Endodermal cell (in vitro differentiated cells): ENCODE results near the gene PHOX2A. TPM values are rescaled to one million over a fixed set of nuclear protein-coding genes. Genes with fewer than 3 reads are reported as not detected.

ENCODE experiments used
- DNase-seq: peaks from one replicate; pipeline ENCODE4 v3.0.0-alpha.2; 2017
- H3K27ac ChIP-seq: 2 replicates; pipeline ENCODE4 v1.5.1; 2013; ENCODE audit warnings: mild to moderate bottlenecking, low read depth, low read length, moderate library complexity
- H3K27me3 ChIP-seq: 2 replicates; pipeline ENCODE4 v1.6.1; 2013; ENCODE audit warnings: mild to moderate bottlenecking, low read length, moderate library complexity; ENCODE audit not compliant: insufficient read depth, control insufficient read depth, poor library complexity, severe bottlenecking
- H3K36me3 ChIP-seq: 2 replicates; pipeline ENCODE4 v1.7.0; 2013; ENCODE audit warnings: mild to moderate bottlenecking, low read length, moderate library complexity; ENCODE audit not compliant: control insufficient read depth, insufficient read depth
- H3K4me1 ChIP-seq: one replicate; pipeline ENCODE4 v1.7.0; 2013; ENCODE audit warnings: low read length; ENCODE audit not compliant: control insufficient read depth, insufficient read depth
- H3K4me3 ChIP-seq: 2 replicates; pipeline ENCODE4 v1.5.1; 2013; ENCODE audit warnings: mild to moderate bottlenecking, low read length, moderate library complexity
- H3K9ac ChIP-seq: 2 replicates; pipeline ENCODE4 v1.6.1; 2013; ENCODE audit warnings: mild to moderate bottlenecking, low read length, moderate library complexity; ENCODE audit not compliant: poor library complexity, severe bottlenecking; ENCODE audit errors: extremely low read depth
- H3K9me3 ChIP-seq: 2 replicates; pipeline ENCODE4 v1.6.1; 2013; ENCODE audit warnings: mild to moderate bottlenecking, low read length, moderate library complexity; ENCODE audit not compliant: control insufficient read depth
- H3K27ac Mint-ChIP-seq: 2 replicates; pipeline ENCODE4 v1.8.0; 2020; ENCODE audit warnings: mixed read lengths
- H3K27me3 Mint-ChIP-seq: 2 replicates; pipeline ENCODE4 v1.8.0; 2021; ENCODE audit warnings: mild to moderate bottlenecking, mixed read lengths; ENCODE audit not compliant: insufficient read depth
- H3K36me3 Mint-ChIP-seq: 2 replicates; pipeline ENCODE4 v1.8.0; 2020; ENCODE audit warnings: low read depth, mixed read lengths
- H3K4me1 Mint-ChIP-seq: 2 replicates; pipeline ENCODE4 v1.8.0; 2020; ENCODE audit warnings: mixed read lengths
- H3K4me3 Mint-ChIP-seq: 2 replicates; pipeline ENCODE4 v1.8.0; 2020; ENCODE audit warnings: mild to moderate bottlenecking, moderate library complexity, mixed read lengths
- H3K9me3 Mint-ChIP-seq: 2 replicates; pipeline ENCODE4 v1.8.0; 2020; ENCODE audit warnings: mild to moderate bottlenecking, mixed read lengths
- CTCF ChIP-seq: fragments of 200-600 bp; sonication (generic); conservative IDR thresholded peaks from 2 replicates; pipeline ENCODE4 v1.5.0; 2021; ENCODE audit warnings: antibody characterized with exemption, mild to moderate bottlenecking
- WGBS, 2 experiments: methylation state at CpG; one replicate each; pipeline versions ENCODE4 v1.1.5 to v1.1.7; 2013; ENCODE audit warnings: missing lambda C conversion rate in 2 of 2, mixed read lengths in 1 of 2; ENCODE audit not compliant: insufficient coverage in 1 of 2, insufficient read length in 1 of 2; 5-methylcytosine and 5-hydroxymethylcytosine counted together
- long read RNA-seq, 4 experiments: library from polyadenylated mRNA in 2 of 4; library from RNA in 1 of 4; library from capped mRNA in 1 of 4; stranded (forward) in 3 of 4; unstranded in 1 of 4; transcript quantifications; one replicate each; pipeline ENCODE4 v2.0.0, GENCODE V29; 2020 to 2021; ENCODE audit warnings: inconsistent platforms in 1 of 4
- polyA plus RNA-seq, 2 experiments: library from polyadenylated mRNA; stranded (reverse); fragments of 50-300 nt; gene quantifications; one replicate each; pipeline ENCODE4 v1.2.3, GENCODE V29; 2013
- total RNA-seq, 2 donors: library from RNA; stranded (reverse); fragmentation: NEBNext Ultra II Directional in 1 of 2; extraction: Animal tissue kit (Norgen Biotek cat#: 25700) in 1 of 2; gene quantifications; 2 replicates in 1 of 2; 3 replicates in 1 of 2; pipeline ENCODE4 v1.2.1, GENCODE V29; 2021

PHOX2A gene
- total RNA-seq = under 1 TPM in 1 of 2 donors, not detected in 1; 0.92 TPM
- 1.7 TPM for polyA plus RNA-seq (2013, experiment 1 of 2)
- 1.9 TPM for polyA plus RNA-seq (2013, experiment 2 of 2)
- long read RNA-seq, experiment 1 = 0 reads
- long read RNA-seq, experiment 2 = 0 reads
- long read RNA-seq, experiment 3 = 0 reads
- long read RNA-seq, experiment 4 = 0 reads

- Histone ChIP-seq H3K9ac (no peak within 1 kb of the TSS), H3K4me3 (peak within 1 kb of the TSS; percentile 72), H3K27ac (no peak within 1 kb of the TSS), H3K27me3 (peaks cover 86% of the 10 kb centered on the region), H3K4me1 (no peaks in the 10 kb centered on the region), H3K9me3 (no peaks in the 10 kb centered on the region), H3K36me3 (no peaks in the 10 kb centered on the region)
- H3K4me1 Mint-ChIP-seq = peaks cover 11% of the 10 kb centered on the region
- WGBS, 2 experiments = 0% methylated on average over 37 of the region's 37 CpGs; no CpG with 5 or more reads in 1 of the 2 experiments
- peak; percentile 81 for DNase-seq
- H3K36me3 Mint-ChIP-seq = no peaks in the 10 kb centered on the region
- H3K4me3 Mint-ChIP-seq = no peak within 1 kb of the TSS
- H3K9me3 Mint-ChIP-seq = no peaks in the 10 kb centered on the region
- TF ChIP-seq CTCF = no peak
- H3K27me3 Mint-ChIP-seq = peaks cover 47% of the 10 kb centered on the region
- H3K27ac Mint-ChIP-seq = no peak within 1 kb of the TSS
Observed at GRCh38 chr11:72244060-72244360, at the start of gene PHOX2A. PHOX2A (minus strand) TSS chr11:72244176; CDS start chr11:72244004, 172 bp downstream.

- H3K9me3 Mint-ChIP-seq = no peaks in the 10 kb centered on the region
- H3K27me3 Mint-ChIP-seq = no peaks in the 10 kb centered on the region
- H3K4me3 Mint-ChIP-seq = no peak overlapping the region
- no peak overlapping the region for H3K9ac ChIP-seq
- H3K27ac ChIP-seq = no peak overlapping the region
- H3K27ac Mint-ChIP-seq = no peak overlapping the region
- WGBS, 2 experiments = 95 to 97% methylated on average over 6 to 14 of the region's 14 CpGs
- no peaks in the 10 kb centered on the region for H3K36me3 ChIP-seq
- H3K27me3 ChIP-seq = no peaks in the 10 kb centered on the region
- H3K4me1 Mint-ChIP-seq = peaks cover 3% of the 10 kb centered on the region
- no peak for TF ChIP-seq CTCF
- H3K9me3 ChIP-seq = no peaks in the 10 kb centered on the region
- H3K4me3 ChIP-seq = no peak overlapping the region
- no peak for DNase-seq
- no peaks in the 10 kb centered on the region for H3K4me1 ChIP-seq
- peaks cover 6% of the 10 kb centered on the region for H3K36me3 Mint-ChIP-seq
Observed at GRCh38 chr11:72293391-72293790, 49.4 kb upstream of the PHOX2A start.

- Mint-ChIP-seq H3K27ac (no peak overlapping the region), H3K4me3 (no peak overlapping the region)
Observed at GRCh38 chr11:72292106-72292785, 48.3 kb upstream of the PHOX2A start.

More at GRCh38 chr11:72292106-72292785, 48.3 kb upstream of the PHOX2A start:
- no peaks in the 10 kb centered on the region for H3K27me3 Mint-ChIP-seq
- WGBS, 2 experiments = 90 to 92% methylated on average over 3 to 8 of the region's 8 CpGs
- TF ChIP-seq CTCF = no peak
- H3K9me3 ChIP-seq = no peaks in the 10 kb centered on the region
- DNase-seq = peak; percentile 34
- H3K4me3 ChIP-seq = no peak overlapping the region
- H3K9me3 Mint-ChIP-seq = no peaks in the 10 kb centered on the region
- no peak overlapping the region for H3K27ac ChIP-seq
- no peaks in the 10 kb centered on the region for H3K36me3 ChIP-seq
- no peaks in the 10 kb centered on the region for H3K4me1 ChIP-seq
- peaks cover 6% of the 10 kb centered on the region for H3K36me3 Mint-ChIP-seq
- H3K4me1 Mint-ChIP-seq = peaks cover 3% of the 10 kb centered on the region
- H3K27me3 ChIP-seq = no peaks in the 10 kb centered on the region
- no peak overlapping the region for H3K9ac ChIP-seq
